Frontal cortex (tissue), 4 donors: Measurements from ENCODE around the gene GSDME. TPM values are rescaled to one million over a fixed set of nuclear protein-coding genes. Genes with fewer than 3 reads are reported as not detected.

Source experiments
- DNase-seq, 2 donors: peaks; one replicate each; pipeline ENCODE4 v3.0.0; 2012; ENCODE audit warnings: low spot score in 2 of 2
- FAIRE-seq: peaks from 2 replicates; lab custom pipeline; 2012; peaks lifted over from hg19 to GRCh38; lab: Jason Lieb, UNC
- total RNA-seq: library from RNA; depleted of rRNA; stranded (reverse); fragments of >200 nt; gene quantifications from one replicate; pipeline ENCODE4 v1.2.3, GENCODE V29; 2014
- donor health status: control.
- donor health status: control.
- donor health status: control.

Gene GSDME
- total RNA-seq, 1 donor from 2014 or later: 39.5 TPM

- DNase-seq (no peak), FAIRE-seq (no peak)
These were observed 31.6 kb downstream of the GSDME start for GRCh38 chr7:24725554-24726241.

- FAIRE-seq (no peak), DNase-seq (no peak)
These were observed 32.6 kb downstream of the GSDME start for GRCh38 chr7:24724451-24725190.

GRCh38 chr7:24723178-24723530, 34.1 kb downstream of the GSDME start:
- FAIRE-seq (no peak), DNase-seq (no peak)

GRCh38 chr7:24722386-24723177, 34.7 kb downstream of the GSDME start:
- DNase-seq (no peak), FAIRE-seq (no peak)

GRCh38 chr7:24721481-24722001, 35.7 kb downstream of the GSDME start:
- DNase-seq: no peak
- no peak for FAIRE-seq

GRCh38 chr7:24720283-24720682, 37.0 kb downstream of the GSDME start:
- DNase-seq: no peak
- no peak for FAIRE-seq

DNA sequence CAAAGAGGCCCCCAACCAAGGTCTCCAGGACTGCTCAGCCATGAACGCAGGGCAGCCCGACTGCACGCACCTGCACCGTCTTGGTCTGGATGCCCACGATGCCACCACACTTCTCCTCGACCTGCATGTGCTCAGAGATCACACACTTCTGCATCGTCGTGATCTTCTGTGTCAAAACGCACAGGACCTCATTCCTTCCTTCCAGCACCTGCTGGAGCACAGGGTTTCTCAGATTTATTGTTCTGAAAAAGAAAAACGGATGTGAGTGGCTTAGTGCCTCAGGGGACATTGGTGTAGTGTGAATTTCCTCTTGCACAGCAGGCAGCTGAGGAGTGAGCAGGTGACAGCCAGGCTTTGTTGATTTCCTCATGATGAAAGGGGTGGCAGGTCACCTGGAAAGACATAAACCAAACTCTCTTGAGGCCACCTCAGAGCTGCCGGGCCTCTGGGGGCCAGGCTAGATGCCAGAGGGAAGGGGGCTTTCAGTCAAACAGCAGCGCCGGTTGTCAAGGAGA, 38.2 kb downstream of the GSDME start:
- no peak for FAIRE-seq
- no peak for DNase-seq

GRCh38 chr7:24718431-24718831, 38.8 kb downstream of the GSDME start:
- FAIRE-seq (no peak), DNase-seq (no peak)

GRCh38 chr7:24717694-24718320, 39.5 kb downstream of the GSDME start:
- DNase-seq (no peak), FAIRE-seq (no peak)

DNA sequence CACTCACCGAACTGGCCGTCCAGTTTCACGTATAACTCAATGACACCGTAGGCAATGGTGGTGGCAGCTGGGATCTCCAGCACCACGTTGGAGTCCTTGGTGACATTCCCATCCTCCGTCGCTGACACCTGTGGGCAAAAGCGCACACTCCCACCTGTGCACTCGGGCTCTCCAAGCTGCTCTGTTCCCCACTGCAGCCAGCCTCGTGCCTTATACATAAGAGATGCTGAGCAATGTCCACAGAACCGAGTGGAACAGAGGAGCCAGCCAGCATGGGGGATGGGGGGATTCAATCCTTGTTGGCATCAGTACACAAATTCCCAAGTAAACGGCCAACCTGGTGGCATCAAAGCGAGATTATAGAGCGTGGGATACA, 40.0 kb downstream of the GSDME start:
- DNase-seq (no peak), FAIRE-seq (no peak)

GRCh38 chr7:24716480-24717246, 40.6 kb downstream of the GSDME start:
- DNase-seq (no peak), FAIRE-seq (no peak)

- DNase-seq (peak in 1 of 2 donors; percentile 55), FAIRE-seq (no peak)
These were observed 41.4 kb downstream of the GSDME start for GRCh38 chr7:24715661-24716479.

GRCh38 chr7:24715171-24715570, 42.1 kb downstream of the GSDME start:
- no peak for DNase-seq
- FAIRE-seq: no peak

DNA sequence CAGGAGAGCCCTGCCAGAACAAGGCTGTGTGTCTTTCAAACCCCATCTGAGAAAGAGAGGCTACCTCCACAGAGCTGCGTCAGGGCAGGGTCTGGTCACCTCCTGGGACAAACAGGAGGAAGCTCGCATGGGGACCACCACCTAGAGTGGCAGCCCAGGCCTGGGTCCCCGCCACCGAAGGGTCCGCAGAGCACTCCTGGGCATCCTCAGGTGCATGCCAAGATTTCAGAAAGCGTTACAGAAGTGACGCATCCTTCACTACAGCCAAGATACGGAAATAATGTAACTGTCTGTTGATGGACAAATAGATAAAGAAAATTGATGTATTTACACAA, 42.6 kb downstream of the GSDME start:
- no peak for FAIRE-seq
- no peak for DNase-seq

DNA sequence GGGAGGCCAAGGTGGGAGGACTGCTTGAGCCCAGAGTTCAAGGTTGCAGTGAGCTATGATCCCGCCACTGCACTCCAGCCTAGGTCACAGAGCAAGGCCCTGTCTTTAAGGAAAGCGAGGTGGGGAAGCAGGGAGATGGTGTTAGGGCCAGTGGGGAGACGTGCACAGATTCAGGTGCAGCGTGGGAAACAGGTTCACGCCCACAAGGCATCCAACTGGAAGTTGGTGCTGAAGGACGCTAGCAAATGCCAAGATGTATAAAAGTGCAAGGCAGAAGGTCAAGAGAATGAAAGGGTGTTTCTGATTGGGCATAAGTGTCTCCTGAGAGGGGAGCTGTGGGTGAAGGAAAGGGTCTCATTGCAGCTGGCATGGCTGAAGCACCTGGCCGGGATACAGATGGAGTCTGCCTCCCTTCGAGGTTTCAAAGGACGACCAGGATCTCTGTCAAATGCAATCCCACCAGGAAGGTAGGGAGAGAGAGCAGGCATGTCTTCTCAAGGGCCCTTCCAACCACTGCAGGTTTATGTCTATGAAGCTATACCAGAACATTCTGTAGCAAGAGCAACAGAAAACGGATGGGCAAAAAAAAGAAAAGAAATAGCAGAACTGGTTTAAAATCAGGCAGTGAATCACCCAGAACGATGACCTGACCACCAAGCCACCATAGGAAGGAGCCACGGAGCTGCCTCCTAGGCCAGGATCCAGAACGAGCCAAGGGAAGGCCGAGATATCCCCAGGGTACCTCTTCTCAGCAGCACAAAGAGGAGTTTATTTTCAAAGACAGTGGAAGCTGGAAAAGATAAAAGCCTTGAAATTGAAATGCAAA, 43.2 kb downstream of the GSDME start:
- DNase-seq: no peak
- FAIRE-seq: no peak

- DNase-seq: no peak
- FAIRE-seq: no peak
These were observed 44.0 kb downstream of the GSDME start for GRCh38 chr7:24713039-24713793.
